Subcutaneous adipose tissue (tissue), 4 donors: Measurements from ENCODE around the gene RAB18. TPM values are rescaled to one million over a fixed set of nuclear protein-coding genes. Genes with fewer than 3 reads are reported as not detected.

Source experiments
- total RNA-seq, 4 donors: library from RNA; depleted of rRNA; stranded (reverse); fragments of >200 nt; gene quantifications; one replicate each; pipeline ENCODE4 v1.1.0, GENCODE V29; 2016
- TF ChIP-seq, protein P1 (sequence below): fragments of 450-650 bp; IDR thresholded peaks from one replicate; pipeline ENCODE4 v1.5.1; 2016; ENCODE audit warnings: low read depth, mild to moderate bottlenecking, control low read depth, antibody characterized with exemption, moderate library complexity

The RAB18 gene
- total RNA-seq, 4 donors from 2014 or later, result 43.0 to 69.0 (median 51.5) TPM

DNA sequence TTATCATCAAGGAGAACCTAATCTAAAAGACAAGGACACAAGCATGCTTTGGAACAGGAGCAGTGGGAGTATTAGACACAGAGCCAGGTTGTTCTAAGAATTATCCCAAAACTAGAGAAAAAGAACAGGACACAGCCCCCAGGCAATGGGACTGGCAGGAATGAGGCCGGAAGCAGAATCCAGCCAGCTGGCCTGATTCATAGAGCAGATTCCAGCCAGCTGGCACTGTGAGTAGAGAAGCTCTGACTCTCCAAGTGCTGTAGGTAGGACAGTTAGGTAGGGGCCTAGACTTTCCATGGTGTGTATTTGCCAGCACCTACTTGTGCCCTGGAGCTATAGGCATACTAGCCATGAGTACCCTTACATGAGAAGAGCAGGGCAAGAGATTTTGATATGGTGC, 13.3 kb upstream of the RAB18 start:
- TF ChIP-seq, protein P1, sequence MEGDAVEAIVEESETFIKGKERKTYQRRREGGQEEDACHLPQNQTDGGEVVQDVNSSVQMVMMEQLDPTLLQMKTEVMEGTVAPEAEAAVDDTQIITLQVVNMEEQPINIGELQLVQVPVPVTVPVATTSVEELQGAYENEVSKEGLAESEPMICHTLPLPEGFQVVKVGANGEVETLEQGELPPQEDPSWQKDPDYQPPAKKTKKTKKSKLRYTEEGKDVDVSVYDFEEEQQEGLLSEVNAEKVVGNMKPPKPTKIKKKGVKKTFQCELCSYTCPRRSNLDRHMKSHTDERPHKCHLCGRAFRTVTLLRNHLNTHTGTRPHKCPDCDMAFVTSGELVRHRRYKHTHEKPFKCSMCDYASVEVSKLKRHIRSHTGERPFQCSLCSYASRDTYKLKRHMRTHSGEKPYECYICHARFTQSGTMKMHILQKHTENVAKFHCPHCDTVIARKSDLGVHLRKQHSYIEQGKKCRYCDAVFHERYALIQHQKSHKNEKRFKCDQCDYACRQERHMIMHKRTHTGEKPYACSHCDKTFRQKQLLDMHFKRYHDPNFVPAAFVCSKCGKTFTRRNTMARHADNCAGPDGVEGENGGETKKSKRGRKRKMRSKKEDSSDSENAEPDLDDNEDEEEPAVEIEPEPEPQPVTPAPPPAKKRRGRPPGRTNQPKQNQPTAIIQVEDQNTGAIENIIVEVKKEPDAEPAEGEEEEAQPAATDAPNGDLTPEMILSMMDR, result no peak

DNA sequence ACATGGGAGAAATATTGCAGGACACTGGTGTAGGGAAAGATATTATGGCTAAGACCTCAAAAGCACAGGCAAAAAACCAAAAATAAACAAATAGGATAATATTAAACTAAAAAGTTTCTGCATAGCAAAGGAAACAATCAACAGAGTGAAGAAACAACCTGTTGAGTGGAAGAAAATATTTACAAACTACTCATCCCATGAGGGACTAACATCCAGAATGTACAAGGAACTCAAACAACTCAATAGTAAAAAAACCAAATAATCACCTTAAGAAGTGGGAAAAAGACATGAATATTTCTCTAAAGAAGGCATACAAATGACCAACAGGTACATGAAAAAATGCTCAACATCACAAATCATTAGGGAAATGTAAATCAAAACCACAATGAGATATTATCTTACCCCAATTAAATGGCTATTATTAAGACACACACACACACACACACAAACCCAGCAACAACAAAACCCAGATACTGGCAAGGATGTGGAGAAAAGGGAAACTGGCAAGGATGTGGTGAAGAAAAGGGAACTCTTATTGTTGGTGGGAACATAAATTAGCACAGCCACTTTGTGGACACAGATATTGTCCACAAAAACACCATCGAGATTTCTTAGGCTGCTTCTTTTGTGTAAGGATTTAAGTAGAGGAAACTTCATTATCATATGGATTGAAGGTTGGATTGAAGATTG, 9.8 kb upstream of the RAB18 start:
- TF ChIP-seq, protein P1, result no peak

DNA sequence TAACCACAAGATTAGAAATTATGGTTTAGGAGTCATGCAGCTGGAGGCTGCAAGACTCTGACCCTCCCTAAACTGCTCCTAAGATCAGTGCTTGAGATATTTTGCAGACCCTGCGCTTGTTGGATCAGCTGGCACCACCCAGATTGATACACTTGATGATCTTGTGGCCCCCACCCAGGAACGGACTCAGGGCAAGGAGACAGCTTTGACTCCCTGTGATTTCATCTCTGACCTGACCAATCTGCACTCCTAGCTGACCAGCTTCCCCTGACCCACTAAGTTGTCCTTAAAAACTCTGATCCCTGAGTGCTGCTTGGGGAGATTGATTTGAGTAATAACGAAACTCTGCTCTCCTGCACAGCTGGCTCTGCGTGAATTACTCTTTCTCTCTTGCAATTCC, 8.0 kb upstream of the RAB18 start:
- TF ChIP-seq, protein P1, result no peak

DNA sequence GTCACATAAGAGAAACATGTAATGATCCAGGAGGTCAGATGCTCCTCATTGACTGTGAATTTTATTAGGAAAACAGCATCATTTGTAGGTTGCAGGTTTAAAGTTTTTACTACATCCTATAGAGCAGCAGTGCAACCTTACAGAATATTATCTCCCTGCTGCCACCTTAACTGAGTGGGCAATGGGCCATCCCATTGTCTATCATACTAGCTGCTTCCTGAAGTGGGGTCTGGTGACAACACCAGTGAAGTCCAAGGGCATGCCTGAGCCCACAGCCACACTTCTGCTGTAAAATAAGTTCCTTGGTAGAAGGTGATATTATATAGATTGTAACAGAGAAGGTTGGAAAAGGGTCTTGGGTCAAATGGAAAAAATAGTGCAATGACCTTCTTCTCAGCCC, 4.0 kb upstream of the RAB18 start:
- TF ChIP-seq, protein P1, result no peak

DNA sequence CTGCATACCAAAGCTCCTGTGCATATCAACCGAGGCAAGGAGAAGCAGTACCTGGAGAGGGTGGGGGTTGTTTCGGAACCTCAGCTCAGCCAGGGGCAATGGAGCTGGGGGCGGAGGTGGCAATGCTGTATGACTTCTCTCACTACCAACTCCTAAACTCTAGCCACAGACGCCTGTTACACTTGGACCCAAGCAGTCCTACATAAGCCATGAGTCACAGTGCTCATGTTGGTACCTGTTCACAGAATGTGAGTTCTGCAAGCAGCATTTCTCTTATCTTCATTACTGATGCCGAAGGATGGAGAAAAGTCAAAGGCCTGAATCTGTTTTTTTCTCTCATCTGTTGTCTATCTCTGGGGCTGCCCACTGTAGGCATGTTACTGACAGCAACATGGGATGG, 3.2 kb upstream of the RAB18 start:
- TF ChIP-seq, protein P1, result no peak

DNA sequence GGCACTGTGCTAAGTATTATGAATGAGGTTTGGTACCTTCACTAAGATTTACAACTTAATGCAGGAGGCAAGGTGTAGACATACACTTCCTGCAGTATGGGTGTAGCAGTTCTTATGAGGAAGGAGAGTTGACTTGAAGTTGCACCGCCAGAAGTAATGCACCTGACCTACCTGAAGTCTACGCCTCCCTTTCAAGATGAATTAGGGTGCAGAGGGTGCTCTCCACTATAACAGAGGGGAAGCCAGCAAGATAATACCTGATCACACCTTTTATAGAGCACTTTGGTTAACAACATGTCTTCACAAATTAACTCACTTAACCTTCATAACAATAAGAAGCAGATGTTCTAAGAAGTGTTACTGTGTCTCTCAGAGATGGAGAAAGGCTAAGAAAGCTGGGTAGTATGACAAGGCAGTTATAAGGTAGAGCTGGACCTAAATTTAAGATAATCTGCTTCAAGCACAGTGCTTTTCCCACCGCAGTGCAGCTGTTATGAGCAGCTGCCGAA, 552 bp upstream of the RAB18 start:
- TF ChIP-seq, protein P1, result no peak

DNA sequence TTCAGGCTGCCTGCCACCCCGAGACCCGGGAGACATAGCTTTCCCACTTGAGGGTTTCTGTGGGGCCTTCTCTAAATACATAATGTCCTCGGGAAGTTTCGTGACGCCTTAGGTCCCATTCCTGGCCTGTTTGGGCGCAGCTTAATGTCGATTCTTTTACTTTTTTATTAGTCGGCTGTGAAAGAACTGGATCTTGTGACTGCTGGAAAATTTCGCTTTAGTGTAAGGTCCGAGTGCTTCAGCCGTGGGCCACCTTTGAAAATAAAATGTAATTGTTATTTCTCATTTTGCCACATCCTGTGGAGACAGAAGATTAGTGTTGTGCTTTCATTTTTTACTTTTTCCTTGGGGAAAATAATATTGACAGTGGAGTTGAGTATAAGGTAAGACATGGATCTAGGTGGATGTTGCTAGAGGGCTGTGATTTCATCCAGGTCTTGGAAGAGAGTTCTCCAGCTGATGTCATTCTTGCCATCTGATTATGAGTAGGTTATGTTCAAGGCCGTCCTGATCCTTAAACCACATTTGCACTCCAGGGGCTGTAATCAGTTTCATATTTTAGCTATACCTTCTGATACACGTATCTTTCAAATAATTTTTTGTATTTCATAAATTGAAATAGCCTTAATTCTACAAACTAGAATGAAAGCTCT, 830 bp downstream of the RAB18 start:
- TF ChIP-seq, protein P1, result no peak
